GM23338 (cell line): ENCODE data around the gene TECPR2. TPM values are rescaled to one million over a fixed set of nuclear protein-coding genes. Genes with fewer than 3 reads are reported as not detected.

Experiments
- ATAC-seq: fragments of 200-7000 bp; cut with Tn5 transposase; 3 replicates; pipeline ENCODE4 v1.9.1; 2020
- DNase-seq: peaks from one replicate; pipeline ENCODE4 v3.0.0-alpha.2; 2015; ENCODE audit warnings: low spot score
- H2AFZ ChIP-seq: fragments of 200-600 bp; sonication (generic); 2 replicates; pipeline ENCODE4 v1.8.0; 2016; ENCODE audit warnings: antibody characterized with exemption, mild to moderate bottlenecking, moderate library complexity
- H3F3A ChIP-seq: fragments of 200-600 bp; sonication (generic); replicated peaks from 2 replicates; pipeline ENCODE4 v1.8.0; 2017; ENCODE audit warnings: antibody characterized with exemption, mixed run types, low read depth
- H3K27ac ChIP-seq: fragments of 200-600 bp; sonication (generic); 2 replicates; pipeline ENCODE4 v1.6.1; 2016; ENCODE audit warnings: low read depth
- H3K27me3 ChIP-seq: fragments of 200-600 bp; sonication (generic); 2 replicates; pipeline ENCODE4 v1.8.0; 2016; ENCODE audit warnings: mild to moderate bottlenecking, mixed run types, moderate library complexity; ENCODE audit not compliant: insufficient read depth
- H3K36me3 ChIP-seq: fragments of 200-600 bp; sonication (generic); 2 replicates; pipeline ENCODE4 v1.8.0; 2016; ENCODE audit warnings: mild to moderate bottlenecking; ENCODE audit not compliant: insufficient read depth
- H3K4me1 ChIP-seq: fragments of 200-600 bp; sonication (generic); 2 replicates; pipeline ENCODE4 v1.8.0; 2016; ENCODE audit warnings: mild to moderate bottlenecking, moderate library complexity; ENCODE audit not compliant: insufficient read depth
- H3K4me2 ChIP-seq: fragments of 200-600 bp; sonication (generic); 2 replicates; pipeline ENCODE4 v1.7.1; 2017; ENCODE audit warnings: mixed run types
- H3K4me3 ChIP-seq: fragments of 200-600 bp; sonication (generic); 2 replicates; pipeline ENCODE4 v1.6.1; 2016; ENCODE audit warnings: mixed run types
- H3K79me2 ChIP-seq: fragments of 200-600 bp; sonication (generic); replicated peaks from 2 replicates; pipeline ENCODE4 v1.8.0; 2017; ENCODE audit warnings: mild to moderate bottlenecking; ENCODE audit not compliant: insufficient read depth
- H3K9me2 ChIP-seq: fragments of 200-600 bp; sonication (generic); 2 replicates; pipeline ENCODE4 v1.8.0; 2017; ENCODE audit not compliant: insufficient read depth
- H4K20me1 ChIP-seq: fragments of 200-600 bp; sonication (generic); replicated peaks from 2 replicates; pipeline ENCODE4 v1.8.0; 2017; ENCODE audit warnings: mild to moderate bottlenecking; ENCODE audit not compliant: insufficient read depth
- H3K27ac Mint-ChIP-seq: 2 replicates; pipeline ENCODE4 v1.8.0; 2020; ENCODE audit warnings: inconsistent platforms, mild to moderate bottlenecking, moderate library complexity, mixed read lengths
- H3K27me3 Mint-ChIP-seq: 3 replicates; pipeline ENCODE4 v1.8.0; 2022; ENCODE audit warnings: low read depth, mild to moderate bottlenecking, moderate library complexity, mixed read lengths, inconsistent platforms; ENCODE audit not compliant: insufficient read depth, poor library complexity
- H3K36me3 Mint-ChIP-seq: 3 replicates; pipeline ENCODE4 v1.8.0; 2021; ENCODE audit warnings: low read depth, mild to moderate bottlenecking, inconsistent platforms, moderate library complexity, mixed read lengths
- H3K4me1 Mint-ChIP-seq: 3 replicates; pipeline ENCODE4 v1.8.0; 2020; ENCODE audit warnings: mild to moderate bottlenecking, inconsistent platforms, mixed read lengths
- H3K4me3 Mint-ChIP-seq: 3 replicates; pipeline ENCODE4 v1.8.0; 2021; ENCODE audit warnings: moderate library complexity, mild to moderate bottlenecking, inconsistent platforms, mixed read lengths
- H3K9me3 Mint-ChIP-seq: 3 replicates; pipeline ENCODE4 v1.8.0; 2020; ENCODE audit warnings: moderate library complexity, mild to moderate bottlenecking, inconsistent platforms, mixed read lengths
- EZH2phosphoT487 ChIP-seq: fragments of 200-600 bp; sonication (generic); IDR thresholded peaks from one replicate; pipeline ENCODE4 v1.8.1; 2018; ENCODE audit warnings: antibody characterized with exemption; ENCODE audit not compliant: unreplicated experiment
- JUNB ChIP-seq: IDR thresholded peaks from one replicate; pipeline ENCODE4 v1.6.1; 2016; ENCODE audit warnings: antibody characterized with exemption; ENCODE audit not compliant: unreplicated experiment
- ZNF114 ChIP-seq: fragments of 250-450 bp; sonication (Bioruptor Pico); IDR thresholded peaks from 2 replicates; pipeline ENCODE4 v1.5.0; 2020; ENCODE audit warnings: mild to moderate bottlenecking, moderate library complexity
- ZNF331 ChIP-seq: fragments of 250-450 bp; sonication (Bioruptor Pico); IDR thresholded peaks from 2 replicates; pipeline ENCODE4 v1.5.0; 2020; ENCODE audit warnings: low read depth, mild to moderate bottlenecking, moderate library complexity
- polyA plus RNA-seq: library from polyadenylated mRNA; unstranded; fragments of >200 nt; fragmentation: Nextera tagmentation; extraction: Ambion mirVana; gene quantifications from 2 replicates; pipeline ENCODE4 v1.2.1, GENCODE V29; 2016
- total RNA-seq: library from RNA; depleted of rRNA; stranded (reverse); fragments of >200 nt; shearing (Covaris generic); gene quantifications from 2 replicates; pipeline ENCODE4 v1.2.3, GENCODE V29; 2014
- TF ChIP-seq, protein P1 (sequence below): IDR thresholded peaks from 2 replicates; pipeline ENCODE4 v1.6.1; 2016; ENCODE audit warnings: antibody characterized with exemption
- TF ChIP-seq, protein P2 (sequence below): IDR thresholded peaks from one replicate; pipeline ENCODE4 v1.6.1; 2018; ENCODE audit warnings: antibody characterized with exemption; ENCODE audit not compliant: unreplicated experiment
- TF ChIP-seq, protein P3 (sequence below): fragments of 250-450 bp; sonication (Bioruptor Pico); IDR thresholded peaks from 2 replicates; pipeline ENCODE4 v1.5.0; 2020; ENCODE audit warnings: mild to moderate bottlenecking, moderate library complexity

Gene TECPR2
- total and polyA plus RNA-seq, 2 experiments from 2014 or later, result 4.8 to 20.5 TPM

DNA sequence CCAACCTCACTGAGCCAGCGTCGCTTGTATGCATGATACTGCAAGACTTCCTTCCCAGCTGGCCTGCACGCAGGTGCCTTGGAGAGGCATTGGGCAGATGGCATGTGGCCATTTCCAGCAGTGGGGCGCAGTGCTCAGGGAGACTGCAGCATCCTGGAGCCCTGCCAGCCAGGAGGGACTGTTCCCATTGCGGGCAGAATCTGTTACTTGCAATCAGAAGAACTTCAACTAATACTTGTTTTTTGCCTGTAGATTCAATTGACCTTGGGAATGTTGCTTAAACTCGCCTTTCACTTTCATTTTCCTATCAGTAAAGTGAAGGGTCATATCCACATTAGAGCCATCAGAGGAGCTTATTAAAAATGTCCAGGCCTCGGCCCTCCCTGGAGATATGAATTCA is 117.0 kb downstream of the TECPR2 start:
- no peak for ATAC-seq

More for the DNA sequence above, 117.0 kb downstream of the TECPR2 start:
- Histone ChIP-seq H3K36me3 (no peaks in the 10 kb centered on the region), H3K27me3 (no peaks in the 10 kb centered on the region), H3K27ac (no peak overlapping the region), H3F3A (no peaks in the 10 kb centered on the region), H2AFZ (no peak overlapping the region), H3K4me3 (no peak overlapping the region), H3K79me2 (no peaks in the 10 kb centered on the region), H4K20me1 (no peaks in the 10 kb centered on the region), H3K9me2 (no peaks in the 10 kb centered on the region), H3K4me1 (no peaks in the 10 kb centered on the region), H3K4me2 (no peak overlapping the region)
- Mint-ChIP-seq H3K27ac (no peak overlapping the region), H3K4me3 (no peak overlapping the region), H3K9me3 (no peaks in the 10 kb centered on the region), H3K36me3 (peaks cover 11% of the 10 kb centered on the region; the same call in 2 of the 3 replicates), H3K27me3 (peaks cover 8% of the 10 kb centered on the region), H3K4me1 (no peaks in the 10 kb centered on the region)
- TF ChIP-seq, protein P1, sequence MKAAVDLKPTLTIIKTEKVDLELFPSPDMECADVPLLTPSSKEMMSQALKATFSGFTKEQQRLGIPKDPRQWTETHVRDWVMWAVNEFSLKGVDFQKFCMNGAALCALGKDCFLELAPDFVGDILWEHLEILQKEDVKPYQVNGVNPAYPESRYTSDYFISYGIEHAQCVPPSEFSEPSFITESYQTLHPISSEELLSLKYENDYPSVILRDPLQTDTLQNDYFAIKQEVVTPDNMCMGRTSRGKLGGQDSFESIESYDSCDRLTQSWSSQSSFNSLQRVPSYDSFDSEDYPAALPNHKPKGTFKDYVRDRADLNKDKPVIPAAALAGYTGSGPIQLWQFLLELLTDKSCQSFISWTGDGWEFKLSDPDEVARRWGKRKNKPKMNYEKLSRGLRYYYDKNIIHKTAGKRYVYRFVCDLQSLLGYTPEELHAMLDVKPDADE, result no peak
- TF ChIP-seq JUNB, result no peak
- no peak for TF ChIP-seq EZH2phosphoT487
- TF ChIP-seq ZNF331 (CRISPR knock-in tag), result no peak
- TF ChIP-seq, protein P2, sequence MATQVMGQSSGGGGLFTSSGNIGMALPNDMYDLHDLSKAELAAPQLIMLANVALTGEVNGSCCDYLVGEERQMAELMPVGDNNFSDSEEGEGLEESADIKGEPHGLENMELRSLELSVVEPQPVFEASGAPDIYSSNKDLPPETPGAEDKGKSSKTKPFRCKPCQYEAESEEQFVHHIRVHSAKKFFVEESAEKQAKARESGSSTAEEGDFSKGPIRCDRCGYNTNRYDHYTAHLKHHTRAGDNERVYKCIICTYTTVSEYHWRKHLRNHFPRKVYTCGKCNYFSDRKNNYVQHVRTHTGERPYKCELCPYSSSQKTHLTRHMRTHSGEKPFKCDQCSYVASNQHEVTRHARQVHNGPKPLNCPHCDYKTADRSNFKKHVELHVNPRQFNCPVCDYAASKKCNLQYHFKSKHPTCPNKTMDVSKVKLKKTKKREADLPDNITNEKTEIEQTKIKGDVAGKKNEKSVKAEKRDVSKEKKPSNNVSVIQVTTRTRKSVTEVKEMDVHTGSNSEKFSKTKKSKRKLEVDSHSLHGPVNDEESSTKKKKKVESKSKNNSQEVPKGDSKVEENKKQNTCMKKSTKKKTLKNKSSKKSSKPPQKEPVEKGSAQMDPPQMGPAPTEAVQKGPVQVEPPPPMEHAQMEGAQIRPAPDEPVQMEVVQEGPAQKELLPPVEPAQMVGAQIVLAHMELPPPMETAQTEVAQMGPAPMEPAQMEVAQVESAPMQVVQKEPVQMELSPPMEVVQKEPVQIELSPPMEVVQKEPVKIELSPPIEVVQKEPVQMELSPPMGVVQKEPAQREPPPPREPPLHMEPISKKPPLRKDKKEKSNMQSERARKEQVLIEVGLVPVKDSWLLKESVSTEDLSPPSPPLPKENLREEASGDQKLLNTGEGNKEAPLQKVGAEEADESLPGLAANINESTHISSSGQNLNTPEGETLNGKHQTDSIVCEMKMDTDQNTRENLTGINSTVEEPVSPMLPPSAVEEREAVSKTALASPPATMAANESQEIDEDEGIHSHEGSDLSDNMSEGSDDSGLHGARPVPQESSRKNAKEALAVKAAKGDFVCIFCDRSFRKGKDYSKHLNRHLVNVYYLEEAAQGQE, result no peak
- TF ChIP-seq, protein P3, sequence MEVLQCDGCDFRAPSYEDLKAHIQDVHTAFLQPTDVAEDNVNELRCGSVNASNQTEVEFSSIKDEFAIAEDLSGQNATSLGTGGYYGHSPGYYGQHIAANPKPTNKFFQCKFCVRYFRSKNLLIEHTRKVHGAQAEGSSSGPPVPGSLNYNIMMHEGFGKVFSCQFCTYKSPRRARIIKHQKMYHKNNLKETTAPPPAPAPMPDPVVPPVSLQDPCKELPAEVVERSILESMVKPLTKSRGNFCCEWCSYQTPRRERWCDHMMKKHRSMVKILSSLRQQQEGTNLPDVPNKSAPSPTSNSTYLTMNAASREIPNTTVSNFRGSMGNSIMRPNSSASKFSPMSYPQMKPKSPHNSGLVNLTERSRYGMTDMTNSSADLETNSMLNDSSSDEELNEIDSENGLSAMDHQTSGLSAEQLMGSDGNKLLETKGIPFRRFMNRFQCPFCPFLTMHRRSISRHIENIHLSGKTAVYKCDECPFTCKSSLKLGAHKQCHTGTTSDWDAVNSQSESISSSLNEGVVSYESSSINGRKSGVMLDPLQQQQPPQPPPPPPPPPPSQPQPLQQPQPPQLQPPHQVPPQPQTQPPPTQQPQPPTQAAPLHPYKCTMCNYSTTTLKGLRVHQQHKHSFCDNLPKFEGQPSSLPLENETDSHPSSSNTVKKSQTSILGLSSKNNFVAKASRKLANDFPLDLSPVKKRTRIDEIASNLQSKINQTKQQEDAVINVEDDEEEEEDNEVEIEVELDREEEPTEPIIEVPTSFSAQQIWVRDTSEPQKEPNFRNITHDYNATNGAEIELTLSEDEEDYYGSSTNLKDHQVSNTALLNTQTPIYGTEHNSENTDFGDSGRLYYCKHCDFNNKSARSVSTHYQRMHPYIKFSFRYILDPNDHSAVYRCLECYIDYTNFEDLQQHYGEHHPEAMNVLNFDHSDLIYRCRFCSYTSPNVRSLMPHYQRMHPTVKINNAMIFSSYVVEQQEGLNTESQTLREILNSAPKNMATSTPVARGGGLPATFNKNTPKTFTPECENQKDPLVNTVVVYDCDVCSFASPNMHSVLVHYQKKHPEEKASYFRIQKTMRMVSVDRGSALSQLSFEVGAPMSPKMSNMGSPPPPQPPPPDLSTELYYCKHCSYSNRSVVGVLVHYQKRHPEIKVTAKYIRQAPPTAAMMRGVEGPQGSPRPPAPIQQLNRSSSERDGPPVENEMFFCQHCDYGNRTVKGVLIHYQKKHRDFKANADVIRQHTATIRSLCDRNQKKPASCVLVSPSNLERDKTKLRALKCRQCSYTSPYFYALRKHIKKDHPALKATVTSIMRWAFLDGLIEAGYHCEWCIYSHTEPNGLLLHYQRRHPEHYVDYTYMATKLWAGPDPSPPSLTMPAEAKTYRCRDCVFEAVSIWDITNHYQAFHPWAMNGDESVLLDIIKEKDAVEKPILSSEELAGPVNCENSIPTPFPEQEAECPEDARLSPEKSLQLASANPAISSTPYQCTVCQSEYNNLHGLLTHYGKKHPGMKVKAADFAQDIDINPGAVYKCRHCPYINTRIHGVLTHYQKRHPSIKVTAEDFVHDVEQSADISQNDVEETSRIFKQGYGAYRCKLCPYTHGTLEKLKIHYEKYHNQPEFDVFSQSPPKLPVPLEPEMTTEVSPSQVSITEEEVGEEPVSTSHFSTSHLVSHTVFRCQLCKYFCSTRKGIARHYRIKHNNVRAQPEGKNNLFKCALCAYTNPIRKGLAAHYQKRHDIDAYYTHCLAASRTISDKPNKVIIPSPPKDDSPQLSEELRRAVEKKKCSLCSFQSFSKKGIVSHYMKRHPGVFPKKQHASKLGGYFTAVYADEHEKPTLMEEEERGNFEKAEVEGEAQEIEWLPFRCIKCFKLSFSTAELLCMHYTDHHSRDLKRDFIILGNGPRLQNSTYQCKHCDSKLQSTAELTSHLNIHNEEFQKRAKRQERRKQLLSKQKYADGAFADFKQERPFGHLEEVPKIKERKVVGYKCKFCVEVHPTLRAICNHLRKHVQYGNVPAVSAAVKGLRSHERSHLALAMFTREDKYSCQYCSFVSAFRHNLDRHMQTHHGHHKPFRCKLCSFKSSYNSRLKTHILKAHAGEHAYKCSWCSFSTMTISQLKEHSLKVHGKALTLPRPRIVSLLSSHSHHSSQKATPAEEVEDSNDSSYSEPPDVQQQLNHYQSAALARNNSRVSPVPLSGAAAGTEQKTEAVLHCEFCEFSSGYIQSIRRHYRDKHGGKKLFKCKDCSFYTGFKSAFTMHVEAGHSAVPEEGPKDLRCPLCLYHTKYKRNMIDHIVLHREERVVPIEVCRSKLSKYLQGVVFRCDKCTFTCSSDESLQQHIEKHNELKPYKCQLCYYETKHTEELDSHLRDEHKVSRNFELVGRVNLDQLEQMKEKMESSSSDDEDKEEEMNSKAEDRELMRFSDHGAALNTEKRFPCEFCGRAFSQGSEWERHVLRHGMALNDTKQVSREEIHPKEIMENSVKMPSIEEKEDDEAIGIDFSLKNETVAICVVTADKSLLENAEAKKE (CRISPR knock-in tag), result no peak
- no peak for TF ChIP-seq ZNF114
- no peak for DNase-seq
